HL-60 (cell line): Measurements from ENCODE around the gene TMTC4.

Experiments used
- GABPA ChIP-seq: IDR thresholded peaks from 2 replicates; pipeline ENCODE4 v1.6.1; 2012; ENCODE audit warnings: low read depth
- POLR2AphosphoS5 ChIP-seq: IDR thresholded peaks from 2 replicates; pipeline ENCODE4 v1.6.1; 2012; ENCODE audit warnings: low read depth
- SPI1 ChIP-seq: IDR thresholded peaks from 2 replicates; pipeline ENCODE4 v1.6.1; 2012; ENCODE audit warnings: low read depth, mild to moderate bottlenecking, borderline replicate concordance
- TF ChIP-seq, protein P1 (sequence below): IDR thresholded peaks from one replicate; pipeline ENCODE4 v1.5.1; 2011; ENCODE audit warnings: low read length, control low read depth, inconsistent platforms; ENCODE audit not compliant: insufficient read depth
- TF ChIP-seq, protein P2 (sequence below): IDR thresholded peaks from 2 replicates; pipeline ENCODE4 v1.6.1; 2012; ENCODE audit warnings: low read depth; ENCODE audit not compliant: insufficient replicate concordance

DNA sequence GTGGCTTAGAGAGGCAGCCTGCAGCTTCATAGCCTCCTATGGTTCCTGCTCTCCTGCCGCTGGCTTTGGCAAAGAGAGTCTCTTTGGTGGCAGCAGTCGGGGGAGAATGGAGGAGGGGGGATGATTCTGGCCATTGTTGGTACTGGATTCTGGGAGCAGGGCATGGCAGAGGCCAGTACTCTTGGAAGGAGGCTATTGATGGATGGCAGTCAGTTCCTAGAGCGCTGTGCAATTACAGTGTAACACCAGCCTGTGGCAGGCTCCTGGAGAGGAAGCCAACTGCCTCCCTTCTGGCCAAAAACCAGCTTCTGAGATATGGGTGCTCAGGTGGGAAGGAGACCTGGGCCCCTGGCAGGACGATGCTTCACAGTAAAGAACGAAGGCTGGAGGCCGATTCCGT lies 47.9 kb upstream of the TMTC4 start:
- TF ChIP-seq, protein P1, sequence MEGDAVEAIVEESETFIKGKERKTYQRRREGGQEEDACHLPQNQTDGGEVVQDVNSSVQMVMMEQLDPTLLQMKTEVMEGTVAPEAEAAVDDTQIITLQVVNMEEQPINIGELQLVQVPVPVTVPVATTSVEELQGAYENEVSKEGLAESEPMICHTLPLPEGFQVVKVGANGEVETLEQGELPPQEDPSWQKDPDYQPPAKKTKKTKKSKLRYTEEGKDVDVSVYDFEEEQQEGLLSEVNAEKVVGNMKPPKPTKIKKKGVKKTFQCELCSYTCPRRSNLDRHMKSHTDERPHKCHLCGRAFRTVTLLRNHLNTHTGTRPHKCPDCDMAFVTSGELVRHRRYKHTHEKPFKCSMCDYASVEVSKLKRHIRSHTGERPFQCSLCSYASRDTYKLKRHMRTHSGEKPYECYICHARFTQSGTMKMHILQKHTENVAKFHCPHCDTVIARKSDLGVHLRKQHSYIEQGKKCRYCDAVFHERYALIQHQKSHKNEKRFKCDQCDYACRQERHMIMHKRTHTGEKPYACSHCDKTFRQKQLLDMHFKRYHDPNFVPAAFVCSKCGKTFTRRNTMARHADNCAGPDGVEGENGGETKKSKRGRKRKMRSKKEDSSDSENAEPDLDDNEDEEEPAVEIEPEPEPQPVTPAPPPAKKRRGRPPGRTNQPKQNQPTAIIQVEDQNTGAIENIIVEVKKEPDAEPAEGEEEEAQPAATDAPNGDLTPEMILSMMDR: no peak
- no peak for TF ChIP-seq POLR2AphosphoS5
- TF ChIP-seq, protein P2, sequence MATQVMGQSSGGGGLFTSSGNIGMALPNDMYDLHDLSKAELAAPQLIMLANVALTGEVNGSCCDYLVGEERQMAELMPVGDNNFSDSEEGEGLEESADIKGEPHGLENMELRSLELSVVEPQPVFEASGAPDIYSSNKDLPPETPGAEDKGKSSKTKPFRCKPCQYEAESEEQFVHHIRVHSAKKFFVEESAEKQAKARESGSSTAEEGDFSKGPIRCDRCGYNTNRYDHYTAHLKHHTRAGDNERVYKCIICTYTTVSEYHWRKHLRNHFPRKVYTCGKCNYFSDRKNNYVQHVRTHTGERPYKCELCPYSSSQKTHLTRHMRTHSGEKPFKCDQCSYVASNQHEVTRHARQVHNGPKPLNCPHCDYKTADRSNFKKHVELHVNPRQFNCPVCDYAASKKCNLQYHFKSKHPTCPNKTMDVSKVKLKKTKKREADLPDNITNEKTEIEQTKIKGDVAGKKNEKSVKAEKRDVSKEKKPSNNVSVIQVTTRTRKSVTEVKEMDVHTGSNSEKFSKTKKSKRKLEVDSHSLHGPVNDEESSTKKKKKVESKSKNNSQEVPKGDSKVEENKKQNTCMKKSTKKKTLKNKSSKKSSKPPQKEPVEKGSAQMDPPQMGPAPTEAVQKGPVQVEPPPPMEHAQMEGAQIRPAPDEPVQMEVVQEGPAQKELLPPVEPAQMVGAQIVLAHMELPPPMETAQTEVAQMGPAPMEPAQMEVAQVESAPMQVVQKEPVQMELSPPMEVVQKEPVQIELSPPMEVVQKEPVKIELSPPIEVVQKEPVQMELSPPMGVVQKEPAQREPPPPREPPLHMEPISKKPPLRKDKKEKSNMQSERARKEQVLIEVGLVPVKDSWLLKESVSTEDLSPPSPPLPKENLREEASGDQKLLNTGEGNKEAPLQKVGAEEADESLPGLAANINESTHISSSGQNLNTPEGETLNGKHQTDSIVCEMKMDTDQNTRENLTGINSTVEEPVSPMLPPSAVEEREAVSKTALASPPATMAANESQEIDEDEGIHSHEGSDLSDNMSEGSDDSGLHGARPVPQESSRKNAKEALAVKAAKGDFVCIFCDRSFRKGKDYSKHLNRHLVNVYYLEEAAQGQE: no peak
- no peak for TF ChIP-seq GABPA
- TF ChIP-seq SPI1: no peak
